ENCODE results near the gene PPM1L.

PPM1L gene

GRCh38 chr3:160837394-160837980, 81.5 kb downstream of the PPM1L start:
- Histone ChIP-seq H3K4me3 (ENCODE audit: low read length) (no peak overlapping the region), H3F3A (ENCODE audit: control insufficient read depth, insufficient read depth) (no peaks in the 10 kb centered on the region), H3K36me3 (ENCODE audit: control insufficient read depth, low read length) (no peaks in the 10 kb centered on the region), H3K9me3 (ENCODE audit: control insufficient read depth, insufficient read depth, low read length) (no peaks in the 10 kb centered on the region), H3K4me2 (ENCODE audit: low read length) (no peak overlapping the region), H3K27ac (ENCODE audit: low read depth, low read length) (no peak overlapping the region), H3K27me3 (ENCODE audit: control insufficient read depth, low read length) (no peaks in the 10 kb centered on the region), H3K4me1 (ENCODE audit: control insufficient read depth, low read length) (no peaks in the 10 kb centered on the region), H3K79me2 (ENCODE audit: control insufficient read depth, low read length) (no peaks in the 10 kb centered on the region), H3K9me2 (replicated peaks; ENCODE audit: control insufficient read depth, low read length) (no peaks in the 10 kb centered on the region), H4K20me1 (ENCODE audit: control insufficient read depth, insufficient read depth, low read depth, low read length) (no peaks in the 10 kb centered on the region)
- TF ChIP-seq CTCF (IDR thresholded peaks at IDR 0.05; ENCODE audit: low read depth, low read length, poor library complexity, severe bottlenecking), result no peak
- no peak for TF ChIP-seq EZH2phosphoT487 (IDR thresholded peaks at IDR 0.05; ENCODE audit: borderline replicate concordance, low read length)

GRCh38 chr3:160840590-160840989, 84.6 kb downstream of the PPM1L start:
- Histone ChIP-seq H3K79me2 (ENCODE audit: control insufficient read depth, low read length) (no peaks in the 10 kb centered on the region), H3F3A (ENCODE audit: control insufficient read depth, insufficient read depth) (no peaks in the 10 kb centered on the region), H3K9me3 (ENCODE audit: control insufficient read depth, insufficient read depth, low read length) (no peaks in the 10 kb centered on the region)

GRCh38 chr3:160841455-160841854, 85.4 kb downstream of the PPM1L start:
- H3K4me2 ChIP-seq (ENCODE audit: low read length), result no peak overlapping the region
- H3K4me1 ChIP-seq (ENCODE audit: control insufficient read depth, low read length), result no peaks in the 10 kb centered on the region
- H3K27ac ChIP-seq (ENCODE audit: low read depth, low read length), result no peak overlapping the region

More at GRCh38 chr3:160840590-160840989, 84.6 kb downstream of the PPM1L start:
- no peaks in the 10 kb centered on the region for H3K36me3 ChIP-seq (ENCODE audit: control insufficient read depth, low read length)
- H3K9me2 ChIP-seq (replicated peaks; ENCODE audit: control insufficient read depth, low read length), result no peaks in the 10 kb centered on the region
- TF ChIP-seq CTCF (IDR thresholded peaks at IDR 0.05; ENCODE audit: low read depth, low read length, poor library complexity, severe bottlenecking) (no peak), EZH2phosphoT487 (IDR thresholded peaks at IDR 0.05; ENCODE audit: borderline replicate concordance, low read length) (no peak)
- no peak overlapping the region for H3K4me3 ChIP-seq (ENCODE audit: low read length)
- no peak overlapping the region for H3K27ac ChIP-seq (ENCODE audit: low read depth, low read length)
- no peaks in the 10 kb centered on the region for H3K4me1 ChIP-seq (ENCODE audit: control insufficient read depth, low read length)
- no peak overlapping the region for H3K4me2 ChIP-seq (ENCODE audit: low read length)
- no peaks in the 10 kb centered on the region for H4K20me1 ChIP-seq (ENCODE audit: control insufficient read depth, insufficient read depth, low read depth, low read length)
- no peaks in the 10 kb centered on the region for H3K27me3 ChIP-seq (ENCODE audit: control insufficient read depth, low read length)

More at GRCh38 chr3:160841455-160841854, 85.4 kb downstream of the PPM1L start:
- Histone ChIP-seq H3K36me3 (ENCODE audit: control insufficient read depth, low read length) (no peaks in the 10 kb centered on the region), H4K20me1 (ENCODE audit: control insufficient read depth, insufficient read depth, low read depth, low read length) (no peaks in the 10 kb centered on the region), H3K9me3 (ENCODE audit: control insufficient read depth, insufficient read depth, low read length) (no peaks in the 10 kb centered on the region), H3K9me2 (replicated peaks; ENCODE audit: control insufficient read depth, low read length) (no peaks in the 10 kb centered on the region), H3K27me3 (ENCODE audit: control insufficient read depth, low read length) (no peaks in the 10 kb centered on the region), H3K4me3 (ENCODE audit: low read length) (no peak overlapping the region), H3F3A (ENCODE audit: control insufficient read depth, insufficient read depth) (no peaks in the 10 kb centered on the region), H3K79me2 (ENCODE audit: control insufficient read depth, low read length) (no peaks in the 10 kb centered on the region)
- TF ChIP-seq EZH2phosphoT487 (IDR thresholded peaks at IDR 0.05; ENCODE audit: borderline replicate concordance, low read length), result no peak
- TF ChIP-seq CTCF (IDR thresholded peaks at IDR 0.05; ENCODE audit: low read depth, low read length, poor library complexity, severe bottlenecking), result no peak
